Ovary (tissue), 9 donors: ENCODE measurements around the gene HDLBP. TPM values are rescaled to one million over a fixed set of nuclear protein-coding genes. Genes with fewer than 3 reads are reported as not detected.
A peak's percentile ranks its signal among the peaks of the same experiment; 100 is the strongest.

Source experiments
- DNase-seq, 5 donors: peaks; one replicate each; pipeline ENCODE4 v3.0.0-alpha.2; 2019 to 2020
- H3K27ac ChIP-seq, 2 donors: fragments of 200-600 bp; one replicate each; pipeline versions ENCODE4 v1.5.1 to v1.8.0; 2019 to 2022
- H3K27me3 ChIP-seq: fragments of 200-600 bp; one replicate; pipeline ENCODE4 v1.8.0; 2022
- H3K36me3 ChIP-seq: fragments of 200-600 bp; sonication (generic); one replicate; pipeline ENCODE4 v1.5.1; 2019
- H3K4me1 ChIP-seq: one replicate; pipeline ENCODE4 v1.8.1; 2013; ENCODE audit warnings: mild to moderate bottlenecking, moderate library complexity; ENCODE audit not compliant: insufficient read depth
- H3K4me3 ChIP-seq: fragments of 200-600 bp; sonication (generic); one replicate; pipeline ENCODE4 v1.5.1; 2017
- H3K9me3 ChIP-seq, 2 donors: fragments of 200-600 bp in 1 of 2; sonication (generic) in 1 of 2; one replicate each; pipeline versions ENCODE4 v1.5.1 to v1.8.1; 2013 to 2019; ENCODE audit warnings: mild to moderate bottlenecking in 1 of 2, moderate library complexity in 1 of 2
- CTCF ChIP-seq, 3 donors: fragments of 450-650 bp in 2 of 3; fragments of 200-600 bp in 1 of 3; IDR thresholded peaks; one replicate each; pipeline versions ENCODE4 v1.5.1 to v1.8.0; 2016 to 2022; ENCODE audit warnings: antibody characterized with exemption in 3 of 3, mild to moderate bottlenecking in 1 of 3
- EP300 ChIP-seq: sonication (generic); formaldehyde crosslinking; IDR thresholded peaks from one replicate; pipeline ENCODE4 v1.6.1; 2017; ENCODE audit warnings: antibody characterized with exemption
- POLR2A ChIP-seq: fragments of 450-650 bp; IDR thresholded peaks from one replicate; pipeline ENCODE4 v1.6.1; 2017; ENCODE audit warnings: antibody characterized with exemption, mild to moderate bottlenecking, moderate library complexity
- WGBS, 3 donors: extraction: QIAGEN DNeasy Blood & Tissue Kit in 1 of 3; methylation state at CpG; one replicate each; pipeline versions ENCODE4 v1.1.5 to v1.1.7; 2013 to 2017; 5-methylcytosine and 5-hydroxymethylcytosine counted together
- intact Hi-C, 4 donors: fragments of 100-400 bp; cut with DNase I; formaldehyde crosslinking; loops; one replicate each; pipeline versions ENCODE4 v1.11.0 to v1.15.1; 2022 to 2023
- polyA plus RNA-seq, 2 donors: library from polyadenylated mRNA; stranded (reverse); fragments of 200-250 nt in 1 of 2; fragments of 350-450 nt in 1 of 2; fragmentation: Illumina TruSeq in 1 of 2; extraction: RNeasy Lipid Tissue Mini Kit (QIAGEN cat#74804) in 1 of 2; gene quantifications; one replicate each; pipeline ENCODE4 v1.2.3, GENCODE V29; 2013 to 2014
- total RNA-seq, 7 donors: library from RNA; depleted of rRNA in 2 of 7; stranded (reverse); fragments of >200 nt in 2 of 7; fragmentation: NEBNext Ultra II Directional in 3 of 7; extraction: Animal tissue kit (Norgen Biotek cat#: 25700) in 3 of 7; gene quantifications; one replicate each; pipeline versions ENCODE4 v1.1.0 to v1.2.4, GENCODE V29; 2016 to 2023
- donor health status: DM: no; HTN: no; CAD: no; lungs with moderate emphysema.
- donor health status: DM: no; HTN: no; CAD: no.
- donor health status: Bipolar disorder and iron deficiency.
- donor health status: DM: yes; HTN: yes; CAD: no.
- donor health status: DM: no; HTN: no; CAD: no.
- donor health status: DM: yes; HTN: yes; CAD: no.

Gene HDLBP
- total and polyA plus RNA-seq, 9 donors: 145 to 616 (median 359) TPM

DNA sequence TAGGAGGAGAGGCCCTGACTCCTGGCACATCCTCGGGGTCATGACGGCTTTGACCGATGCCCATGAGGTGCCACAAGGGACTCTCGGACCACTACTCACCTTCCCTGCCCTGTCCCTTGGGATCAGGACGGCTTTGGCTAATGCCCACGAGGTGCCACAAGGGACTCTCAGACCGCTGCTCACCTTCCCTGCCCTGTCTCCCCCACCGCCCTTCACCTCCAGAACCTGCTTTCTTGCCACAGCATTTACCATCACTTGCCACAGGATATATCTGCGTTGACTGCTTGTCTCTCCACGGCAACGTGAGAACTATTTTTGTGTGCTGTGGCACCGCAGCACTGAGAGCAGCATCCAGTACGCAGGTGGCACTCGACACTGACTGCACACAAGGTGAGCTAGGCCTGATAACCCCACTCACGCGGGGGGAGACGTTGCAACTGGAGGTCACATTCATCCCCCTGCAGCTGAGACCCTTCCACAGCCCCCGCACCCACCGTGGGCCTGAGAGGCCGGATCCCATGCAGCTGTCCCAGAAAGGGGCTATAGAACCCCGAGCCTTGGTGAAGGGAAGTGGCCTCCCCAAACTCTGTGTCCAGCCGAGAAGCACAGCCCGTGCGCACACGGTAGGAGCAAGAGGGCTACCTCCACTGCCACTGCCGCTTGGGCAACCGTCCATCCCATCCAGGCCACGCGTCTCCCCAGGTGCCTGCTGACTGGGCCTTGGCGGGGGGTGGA lies 79.4 kb downstream of the HDLBP start:
- intact Hi-C loops: no loop called here
- no peak overlapping the region for H3K4me3 ChIP-seq
- no peaks in the 10 kb centered on the region for H3K27me3 ChIP-seq
- no peaks in the 10 kb centered on the region for H3K36me3 ChIP-seq
- no peaks in the 10 kb centered on the region for H3K9me3 ChIP-seq
- H3K27ac ChIP-seq: no peak overlapping the region
- H3K4me1 ChIP-seq: no peaks in the 10 kb centered on the region
- TF ChIP-seq POLR2A (no peak), EP300 (no peak), CTCF (IDR thresholded peaks at IDR 0.05) (no peak)
- DNase-seq: peak in 2 of 5 donors; percentile 29
- 79 to 85% (median 80%) methylated on average over 30 of the region's 30 CpGs for WGBS, 3 donors

DNA sequence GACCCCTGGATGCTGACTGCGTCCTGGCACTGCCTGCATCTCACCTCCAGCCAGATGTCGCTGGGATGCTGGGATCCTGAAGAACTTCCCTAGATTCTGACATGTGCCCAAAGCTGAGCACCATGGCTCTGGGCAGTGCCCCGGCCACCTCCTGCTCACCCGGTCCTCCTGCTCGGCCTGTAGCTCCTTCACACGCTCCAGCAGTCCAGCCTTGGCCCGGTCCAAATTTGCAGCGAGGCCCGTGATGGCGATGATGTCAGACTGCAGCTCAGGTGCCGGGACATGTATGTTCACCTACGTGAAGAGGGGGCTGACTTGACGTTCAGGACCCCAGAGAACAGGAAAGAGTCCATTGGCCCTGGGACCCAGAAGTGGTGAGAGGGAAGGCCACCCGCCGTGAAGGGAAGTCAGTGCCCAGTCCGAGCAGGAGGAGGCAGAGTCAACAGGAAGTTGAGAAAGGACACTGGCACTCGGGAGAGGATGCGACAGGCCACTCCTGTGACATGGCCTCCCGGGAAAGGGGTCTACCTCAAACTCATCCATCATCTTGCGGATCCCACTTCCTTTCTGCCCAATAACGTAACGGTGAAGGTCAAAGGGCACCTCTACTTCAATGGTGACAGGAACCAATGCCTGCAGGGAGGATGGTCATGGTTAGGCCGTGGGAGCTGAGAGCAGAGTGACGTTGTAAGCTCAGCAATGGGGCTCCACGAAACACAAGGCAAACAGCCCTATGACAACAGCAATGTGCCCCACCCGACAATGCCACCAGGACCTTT lies 80.3 kb downstream of the HDLBP start:
- Histone ChIP-seq H3K4me1 (no peaks in the 10 kb centered on the region), H3K36me3 (no peaks in the 10 kb centered on the region), H3K4me3 (no peak overlapping the region), H3K27me3 (no peaks in the 10 kb centered on the region), H3K27ac (no peak overlapping the region), H3K9me3 (no peaks in the 10 kb centered on the region)
- DNase-seq: peak in 1 of 5 donors; percentile 20
- intact Hi-C loops: no loop called here
- WGBS, 3 donors: 79 to 87% (median 82%) methylated on average over 26 of the region's 26 CpGs
- TF ChIP-seq EP300: no peak
- TF ChIP-seq CTCF (IDR thresholded peaks at IDR 0.05): no peak
- TF ChIP-seq POLR2A: no peak

- Histone ChIP-seq H3K27me3 (no peaks in the 10 kb centered on the region), H3K36me3 (no peaks in the 10 kb centered on the region), H3K4me1 (peaks cover 1% of the 10 kb centered on the region), H3K4me3 (no peak overlapping the region), H3K27ac (no peak overlapping the region), H3K9me3 (no peaks in the 10 kb centered on the region)
- no peak for TF ChIP-seq POLR2A
- TF ChIP-seq EP300: no peak
- TF ChIP-seq CTCF (IDR thresholded peaks at IDR 0.05): no peak
- peak in 1 of 5 donors; percentile 15 for DNase-seq
- intact Hi-C loops: no loop called here
- WGBS, 3 donors: 76 to 81% (median 78%) methylated on average over 21 of the region's 21 CpGs
Measured at GRCh38 chr2:241234066-241234790, 81.2 kb downstream of the HDLBP start.

DNA sequence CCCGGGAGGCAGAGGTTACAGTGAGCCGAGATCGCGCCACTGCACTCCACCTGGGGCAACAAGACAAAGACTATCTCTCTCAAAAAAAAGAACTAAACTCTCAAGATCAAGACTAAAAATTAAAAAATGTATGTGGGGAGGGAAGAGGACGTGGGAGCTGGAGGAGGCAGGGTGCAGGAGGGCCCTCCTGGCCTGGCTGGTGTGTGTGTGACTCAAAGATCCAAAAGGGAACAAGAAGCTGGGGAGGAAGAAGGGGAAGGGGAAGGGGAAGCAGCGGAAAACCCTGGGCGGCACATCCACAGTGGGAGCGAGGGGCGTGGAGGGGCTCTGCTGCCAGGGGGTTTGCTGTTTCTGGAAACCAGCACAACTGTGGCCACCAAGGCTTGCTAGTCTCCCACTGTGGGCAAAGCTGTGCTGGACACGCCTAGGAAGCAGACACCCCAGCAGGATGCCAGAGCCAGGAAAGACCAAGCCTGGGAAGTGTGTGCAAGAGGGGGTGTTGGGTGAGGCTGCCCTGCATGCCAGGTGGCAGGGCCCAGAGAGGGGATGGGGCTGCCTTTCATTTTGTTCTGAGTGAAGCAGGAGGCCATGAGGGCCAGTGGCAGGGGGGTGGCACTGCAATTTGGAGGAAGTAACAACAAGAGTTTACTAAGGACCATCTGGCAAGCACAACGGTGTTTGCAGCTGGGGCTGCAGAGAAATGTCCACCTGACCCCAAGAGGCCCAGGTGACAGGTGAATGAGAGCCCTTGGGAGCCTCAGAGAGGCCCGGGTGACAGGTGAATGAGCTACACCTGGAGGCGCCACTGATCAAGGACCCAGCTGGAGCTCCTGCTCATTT lies 82.5 kb downstream of the HDLBP start:
- intact Hi-C loops: no loop called here
- no peaks in the 10 kb centered on the region for H3K36me3 ChIP-seq
- DNase-seq: peak in 1 of 5 donors; percentile 13

More for the DNA sequence above, 82.5 kb downstream of the HDLBP start:
- H3K4me1 ChIP-seq: peaks cover 7% of the 10 kb centered on the region
- no peaks in the 10 kb centered on the region for H3K27me3 ChIP-seq
- no peaks in the 10 kb centered on the region for H3K9me3 ChIP-seq
- H3K27ac ChIP-seq: no peak overlapping the region
- H3K4me3 ChIP-seq: no peak overlapping the region
- WGBS, 3 donors: 78 to 81% (median 80%) methylated on average over 13 of the region's 13 CpGs
- TF ChIP-seq POLR2A: no peak
- no peak for TF ChIP-seq CTCF (IDR thresholded peaks at IDR 0.05)
- no peak for TF ChIP-seq EP300
